ENCODE results near the gene PRAMEF1. TPM values are rescaled to one million over a fixed set of nuclear protein-coding genes. Genes with fewer than 3 reads are reported as not detected.
"Not testable (repeated sequence)": the region's sequence is repeated elsewhere in the genome, so short reads cannot be mapped to it uniquely, and the experiment has no call there.

Gene PRAMEF1
- polyA plus RNA-seq, 3 donors, result not detected

- DNase-seq, result no peak
These were observed 16.3 kb upstream of the PRAMEF1 start for GRCh38 chr1:12774801-12775345.

DNA sequence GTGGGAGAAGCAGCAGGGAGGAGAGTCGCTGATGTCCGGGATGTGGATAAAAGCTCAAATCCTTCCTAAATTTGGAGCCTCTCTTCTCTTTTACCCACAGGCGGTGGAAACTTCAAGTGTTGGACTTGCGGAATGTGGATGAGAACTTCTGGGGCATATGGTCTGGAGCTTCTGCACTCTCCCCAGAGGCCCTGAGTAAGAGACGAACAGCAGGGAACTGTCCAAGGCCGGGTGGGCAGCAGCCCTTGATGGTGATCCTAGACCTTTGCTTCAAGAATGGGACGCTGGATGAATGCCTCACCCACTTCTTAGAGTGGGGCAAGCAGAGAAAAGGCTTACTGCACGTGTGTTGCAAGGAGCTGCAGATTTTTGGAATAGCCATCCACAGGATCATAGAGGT, 15.8 kb upstream of the PRAMEF1 start:
- DNase-seq, result no peak

- DNase-seq, result no peak
These were observed 14.2 kb upstream of the PRAMEF1 start for GRCh38 chr1:12776801-12777557.

- no peak for DNase-seq
These were observed 13.1 kb upstream of the PRAMEF1 start for GRCh38 chr1:12778061-12778460.

- DNase-seq, result no peak
These were observed 12.3 kb upstream of the PRAMEF1 start for GRCh38 chr1:12778907-12779306.

- not testable (repeated sequence) for DNase-seq
These were observed 9.7 kb upstream of the PRAMEF1 start for GRCh38 chr1:12781488-12781887.

- DNase-seq, result not testable (repeated sequence)
These were observed 7.4 kb upstream of the PRAMEF1 start for GRCh38 chr1:12783783-12784182.

GRCh38 chr1:12784729-12785128, 6.5 kb upstream of the PRAMEF1 start:
- DNase-seq, result not testable (repeated sequence)

- no peak for DNase-seq
These were observed 7.7 kb downstream of the PRAMEF1 start for GRCh38 chr1:12798911-12799310.

- DNase-seq, result no peak
These were observed 8.5 kb downstream of the PRAMEF1 start for GRCh38 chr1:12799730-12800129.

DNA sequence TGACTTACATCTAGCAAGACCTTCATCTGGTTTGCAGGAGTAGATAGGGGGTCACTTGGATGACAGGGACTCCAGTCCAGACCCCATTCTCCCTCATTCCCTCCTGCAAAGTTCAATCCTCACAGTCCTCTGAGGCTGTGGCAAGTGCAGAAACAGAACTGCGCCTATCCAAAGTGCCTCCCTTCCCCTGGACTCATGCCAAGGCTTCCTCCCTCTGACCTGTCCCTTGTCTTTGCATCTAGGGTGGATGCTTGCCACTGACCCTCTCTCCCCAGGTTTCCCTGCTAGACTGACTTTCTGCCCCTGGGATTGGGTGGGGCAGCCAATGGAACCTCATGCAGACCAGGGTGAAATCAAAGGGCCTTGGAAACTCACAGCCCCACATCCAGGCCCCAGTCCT, 18.7 kb downstream of the PRAMEF1 start:
- DNase-seq, result no peak

GRCh38 chr1:12810691-12811408, 19.7 kb downstream of the PRAMEF1 start:
- DNase-seq, result no peak

- DNase-seq, result no peak
These were observed 20.2 kb downstream of the PRAMEF1 start for GRCh38 chr1:12811409-12811784.

- DNase-seq, result not testable (repeated sequence)
These were observed 27.9 kb downstream of the PRAMEF1 start for GRCh38 chr1:12819061-12819460.

DNA sequence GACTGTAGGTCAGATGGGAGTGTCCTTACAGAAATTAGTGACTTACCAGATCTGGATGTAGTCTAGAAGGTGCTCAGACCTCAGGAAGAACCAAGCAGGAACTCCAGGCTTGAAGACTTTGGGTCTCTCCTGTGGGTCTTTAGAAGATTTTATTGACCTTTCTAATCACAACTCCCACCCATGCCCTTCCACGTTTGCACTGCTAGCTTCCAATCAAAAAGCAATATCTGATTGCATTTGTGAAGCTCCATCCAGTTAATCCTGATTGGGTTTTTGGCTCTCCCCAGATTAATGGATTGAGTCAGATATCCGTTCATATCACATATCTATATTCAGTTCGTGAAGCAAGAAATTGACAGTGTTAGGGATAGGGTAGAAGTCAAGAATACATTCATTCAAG, 40.1 kb downstream of the PRAMEF1 start, which contains the start of gene PRAMEF11:
Gene PRAMEF11 (minus strand): TSS at position 101 of the 400 bp plus-strand sequence. CDS start 2,621 bp downstream, outside the sequence.
- DNase-seq, result not testable (repeated sequence)

GRCh38 chr1:12833251-12833650, 42.1 kb downstream of the PRAMEF1 start:
- DNase-seq, result not testable (repeated sequence)

Other genes with a start within 250 kb of the PRAMEF1 start
- gene DHRS3, start 173.2 kb upstream of the PRAMEF1 start, polyA plus RNA-seq (ENCODE audit: insufficient read length in 3 of 3), result 10 to 100 TPM; 76.4 to 86.9 (median 82.7) TPM
- 1 to 10 TPM; 1.2 to 2.7 (median 2.5) TPM for gene AADACL4, start 147.3 kb upstream of the PRAMEF1 start, polyA plus RNA-seq (ENCODE audit: insufficient read length in 3 of 3)
- not detected for gene AADACL3, start 75.3 kb upstream of the PRAMEF1 start, polyA plus RNA-seq (ENCODE audit: insufficient read length in 3 of 3)
- 1 to 10 TPM in 2 of 3 donors, under 1 TPM in 1; 1.00 to 1.3 (median 1.2) TPM for gene CFAP107, start 45.2 kb upstream of the PRAMEF1 start, polyA plus RNA-seq (ENCODE audit: insufficient read length in 3 of 3)
- not detected for gene PRAMEF12, start 17.7 kb upstream of the PRAMEF1 start, polyA plus RNA-seq (ENCODE audit: insufficient read length in 3 of 3)
- gene PRAMEF11, start 40.0 kb downstream of the PRAMEF1 start, polyA plus RNA-seq (ENCODE audit: insufficient read length in 3 of 3), result not detected
- under 1 TPM in 2 of 3 donors, not detected in 1; 0.17 to 0.38 TPM for gene HNRNPCL1, start 57.3 kb downstream of the PRAMEF1 start, polyA plus RNA-seq (ENCODE audit: insufficient read length in 3 of 3)
- not detected for gene PRAMEF2, start 65.7 kb downstream of the PRAMEF1 start, polyA plus RNA-seq (ENCODE audit: insufficient read length in 3 of 3)
- gene PRAMEF4, start 94.8 kb downstream of the PRAMEF1 start, polyA plus RNA-seq (ENCODE audit: insufficient read length in 3 of 3), result not detected
- gene PRAMEF10, start 106.9 kb downstream of the PRAMEF1 start, polyA plus RNA-seq (ENCODE audit: insufficient read length in 3 of 3), result not detected
- gene PRAMEF7, start 125.2 kb downstream of the PRAMEF1 start, polyA plus RNA-seq (ENCODE audit: insufficient read length in 3 of 3), result not detected
- not detected for gene PRAMEF6, start 156.2 kb downstream of the PRAMEF1 start, polyA plus RNA-seq (ENCODE audit: insufficient read length in 3 of 3)

All from renal pelvis (tissue), 4 donors.